Embryonic facial prominence (tissue), 1 donor: ENCODE measurements around the gene SYCE3.
"Not testable (repeated sequence)": the region's sequence is repeated elsewhere in the genome, so short reads cannot be mapped to it uniquely, and the experiment has no call there.

Source experiments
- DNase-seq: peaks from one replicate; pipeline ENCODE4 v3.0.0-alpha.2; 2016; ENCODE audit errors: extremely low spot score

The SYCE3 gene

DNA sequence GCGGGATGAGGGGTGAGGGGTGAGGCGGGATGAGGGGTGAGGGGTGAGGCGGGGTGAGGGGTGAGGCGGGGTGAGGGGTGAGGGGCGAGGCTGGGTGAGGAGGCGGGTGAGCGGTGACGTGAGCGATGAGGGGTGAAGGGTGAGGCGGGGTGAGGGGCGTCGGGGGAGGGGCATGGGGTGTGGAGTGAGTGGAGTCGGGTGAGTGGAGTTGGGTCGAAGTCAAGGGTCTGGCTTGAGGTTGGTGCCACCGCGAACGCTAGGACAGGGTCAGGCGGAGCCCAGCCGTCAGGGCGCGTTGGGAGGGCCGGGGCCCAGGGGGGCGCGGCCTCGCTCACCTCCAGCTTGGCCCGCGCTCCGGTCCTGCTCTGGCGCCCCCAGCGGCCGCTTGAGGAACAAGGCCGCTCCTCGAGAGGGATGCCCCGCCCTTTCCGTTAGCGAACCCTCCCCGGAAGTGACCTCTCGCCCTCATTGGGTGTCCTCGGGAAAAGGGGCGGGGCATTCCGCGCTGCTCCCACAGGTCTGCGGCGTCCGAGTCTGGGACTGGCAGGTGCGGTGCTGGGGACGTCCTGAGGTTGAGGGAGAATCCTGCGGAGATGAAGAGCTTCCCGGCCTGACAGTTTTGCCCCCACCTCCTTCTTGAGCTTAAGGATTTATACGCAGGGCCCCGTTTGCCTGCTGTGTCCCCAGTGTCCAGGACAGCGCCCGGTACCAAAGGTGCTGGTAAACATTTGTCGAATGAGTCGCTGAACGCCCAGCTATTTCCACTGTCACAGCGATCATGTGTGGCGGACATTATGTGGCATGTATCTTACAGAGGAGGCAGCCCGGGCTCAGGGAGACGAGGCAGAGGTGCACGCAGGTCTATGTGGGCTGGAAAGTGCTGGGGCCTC, at the start of gene SYCE3:
Gene SYCE3 (minus strand): TSS at position 397 of the 890 bp plus-strand sequence. CDS start 6,514 bp downstream, outside the sequence.
- peak; percentile 73 for DNase-seq

DNA sequence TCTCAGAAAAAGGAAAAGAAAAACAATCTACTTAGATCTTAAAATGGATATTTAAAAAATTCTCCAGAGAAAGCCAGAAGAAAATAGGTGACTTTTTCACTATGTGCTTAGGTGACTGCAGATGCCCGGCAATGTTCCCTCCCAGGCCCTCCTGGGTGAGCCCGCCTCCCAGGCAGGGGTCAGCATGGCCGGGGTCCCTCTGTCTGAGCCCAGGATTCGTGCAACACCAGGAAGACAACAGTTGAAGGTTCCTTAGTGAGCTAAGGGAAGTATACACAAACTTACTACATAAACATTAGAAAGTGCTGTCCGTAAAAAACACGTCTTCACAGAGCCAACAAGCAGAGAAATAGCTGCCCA, 49.4 kb upstream of the SYCE3 start:
- DNase-seq, result no peak

- DNase-seq, result no peak
Observed at GRCh38 chr22:50611341-50612060, 48.8 kb upstream of the SYCE3 start.

GRCh38 chr22:50610581-50610980, 47.9 kb upstream of the SYCE3 start:
- no peak for DNase-seq

DNA sequence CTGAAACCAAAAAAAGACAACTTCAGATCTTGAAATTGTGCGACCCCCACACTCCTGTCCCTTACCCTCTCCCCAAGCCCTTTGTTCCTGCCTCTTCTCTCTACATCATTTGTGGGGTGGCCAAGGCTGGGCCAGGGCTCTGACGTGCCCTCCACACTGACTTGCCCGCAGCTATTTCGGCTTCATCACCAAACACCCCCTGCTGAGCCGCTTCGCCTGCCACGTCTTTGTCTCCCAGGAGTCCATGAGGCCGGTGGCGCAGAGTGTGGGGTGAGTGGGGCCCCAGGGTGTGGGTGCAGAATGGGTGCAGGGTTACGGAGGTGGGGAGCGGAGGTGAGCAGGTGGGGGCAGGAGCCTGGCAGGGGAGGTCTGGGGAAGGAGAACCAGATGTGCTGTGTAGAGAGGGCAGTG, 47.3 kb upstream of the SYCE3 start:
- no peak for DNase-seq

- DNase-seq, result no peak
Observed at GRCh38 chr22:50609599-50609998, 46.9 kb upstream of the SYCE3 start.

DNA sequence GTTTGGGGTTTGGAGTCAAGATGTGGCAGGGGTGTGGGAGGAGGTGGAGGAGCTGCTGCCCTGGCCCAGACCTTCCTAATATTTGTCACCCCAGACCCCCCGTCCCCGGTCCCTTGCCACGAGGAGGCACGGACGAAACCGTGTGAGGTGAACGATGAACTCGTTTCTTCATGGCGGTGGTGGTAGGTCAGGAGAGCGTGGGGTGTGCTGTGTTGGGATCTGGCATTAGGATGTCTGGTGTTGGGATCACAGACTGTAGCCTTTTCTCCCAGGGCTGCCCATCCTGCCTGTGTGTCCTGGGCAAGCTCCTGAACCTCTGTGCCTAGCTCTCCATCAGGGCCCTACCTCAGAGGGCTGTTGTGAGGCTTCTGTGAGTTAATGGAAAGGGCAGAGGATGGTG, 46.3 kb upstream of the SYCE3 start:
- no peak for DNase-seq

DNA sequence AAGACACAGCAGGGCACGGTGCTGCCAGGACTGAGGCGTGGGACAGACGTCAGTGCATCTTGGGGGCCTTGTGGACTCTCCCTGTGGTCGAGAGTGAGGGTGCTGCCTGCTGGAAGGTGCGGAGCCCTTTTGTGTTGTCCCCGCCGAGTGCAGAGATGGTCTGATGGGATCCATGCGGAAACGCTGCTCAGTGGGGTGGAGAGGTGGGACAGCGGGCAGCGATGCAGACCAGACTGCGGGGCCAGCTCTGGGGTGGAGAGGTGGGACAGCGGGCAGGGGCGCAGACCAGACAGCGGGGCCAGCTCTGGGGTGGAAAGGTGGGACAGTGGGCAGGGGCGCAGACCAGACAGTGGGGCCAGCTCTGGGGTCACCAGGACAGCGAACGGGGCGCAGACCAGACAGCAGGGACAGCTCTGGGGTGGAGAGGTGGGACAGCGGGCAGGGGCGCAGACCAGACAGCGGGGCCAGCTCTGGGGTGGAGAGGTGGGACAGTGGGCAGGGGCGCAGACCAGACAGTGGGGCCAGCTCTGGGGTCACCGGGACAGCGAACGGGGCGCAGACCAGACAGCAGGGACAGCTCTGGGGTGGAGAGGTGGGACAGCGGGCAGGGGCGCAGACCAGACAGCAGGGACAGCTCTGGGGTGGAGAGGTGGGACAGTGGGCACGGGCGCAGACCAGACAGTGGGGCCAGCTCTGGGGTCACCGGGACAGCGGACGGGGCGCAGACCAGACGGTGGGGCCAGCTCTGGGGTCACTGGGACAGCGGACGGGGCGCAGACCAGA, 45.5 kb upstream of the SYCE3 start:
- not testable (repeated sequence) for DNase-seq

GRCh38 chr22:50607659-50608020, 44.9 kb upstream of the SYCE3 start:
- DNase-seq, result no peak

DNA sequence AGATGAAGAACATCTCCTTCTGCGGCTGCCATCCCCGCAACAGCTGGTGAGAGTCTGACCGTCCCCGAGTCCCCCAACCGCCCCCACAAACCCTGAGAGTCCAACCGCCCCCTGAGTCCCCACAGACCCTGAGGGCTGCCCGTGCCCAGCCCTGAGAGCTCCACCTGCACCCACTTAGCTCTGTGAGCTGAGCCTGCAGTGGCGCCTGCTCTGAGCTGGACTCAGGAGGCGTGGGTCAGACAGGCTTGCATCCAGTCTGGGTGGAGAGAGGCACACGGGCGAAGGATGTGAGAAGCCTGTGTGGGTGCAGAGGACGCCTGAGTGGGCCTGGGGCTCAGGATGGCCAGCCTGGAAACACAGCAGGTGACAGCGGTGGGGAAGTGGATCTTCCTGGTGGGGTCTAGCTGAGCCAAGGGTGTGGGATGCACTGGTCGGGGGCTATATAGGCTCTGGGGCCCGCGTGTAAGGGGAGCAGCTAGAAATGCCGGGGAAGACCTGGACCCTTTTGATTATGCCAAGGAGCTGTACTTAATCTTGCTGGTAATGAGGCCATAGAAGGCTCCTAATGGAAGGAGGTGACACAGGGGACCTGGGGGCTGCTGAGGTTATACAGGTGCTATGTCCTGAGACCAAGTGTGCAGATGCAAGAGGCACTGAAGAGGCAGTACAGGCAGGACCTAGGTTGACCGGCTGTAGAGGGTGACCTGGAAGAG, 44.4 kb upstream of the SYCE3 start:
- DNase-seq, result no peak

- DNase-seq, result no peak
Observed at GRCh38 chr22:50606165-50606945, 43.6 kb upstream of the SYCE3 start.

- no peak for DNase-seq
Observed at GRCh38 chr22:50605613-50606074, 42.9 kb upstream of the SYCE3 start.

DNA sequence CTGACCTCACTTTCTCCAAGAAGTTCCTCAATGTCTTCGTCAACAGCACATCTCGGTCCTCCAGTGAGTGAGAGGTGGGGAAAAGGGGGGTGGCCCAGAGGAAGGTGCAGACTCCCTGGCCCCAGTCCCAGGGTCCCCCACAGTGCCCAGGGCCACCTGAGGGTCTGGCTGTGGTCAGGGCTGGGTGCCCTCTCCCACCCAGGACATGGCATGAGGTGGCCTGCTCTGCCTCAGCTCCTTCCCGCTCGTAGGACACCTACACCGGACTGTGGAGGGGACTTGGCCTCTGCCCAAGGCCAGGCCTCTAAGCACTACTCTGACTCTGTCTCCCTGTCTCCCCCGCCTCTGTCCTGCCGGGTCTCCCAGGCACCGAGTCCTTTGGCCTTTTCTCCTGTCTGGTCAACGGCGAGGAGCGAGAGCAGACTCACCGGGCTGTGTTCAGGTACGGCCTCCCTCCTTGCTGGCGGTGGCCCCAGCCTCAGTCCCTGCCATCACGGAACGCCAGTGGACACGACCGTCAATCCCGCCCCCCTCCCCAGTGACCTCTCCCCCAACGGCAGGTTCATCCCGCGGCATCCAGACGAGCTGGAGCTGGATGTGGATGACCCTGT, 42.4 kb upstream of the SYCE3 start:
- DNase-seq, result no peak

GRCh38 chr22:50604256-50605001, 41.7 kb upstream of the SYCE3 start:
- no peak for DNase-seq

DNA sequence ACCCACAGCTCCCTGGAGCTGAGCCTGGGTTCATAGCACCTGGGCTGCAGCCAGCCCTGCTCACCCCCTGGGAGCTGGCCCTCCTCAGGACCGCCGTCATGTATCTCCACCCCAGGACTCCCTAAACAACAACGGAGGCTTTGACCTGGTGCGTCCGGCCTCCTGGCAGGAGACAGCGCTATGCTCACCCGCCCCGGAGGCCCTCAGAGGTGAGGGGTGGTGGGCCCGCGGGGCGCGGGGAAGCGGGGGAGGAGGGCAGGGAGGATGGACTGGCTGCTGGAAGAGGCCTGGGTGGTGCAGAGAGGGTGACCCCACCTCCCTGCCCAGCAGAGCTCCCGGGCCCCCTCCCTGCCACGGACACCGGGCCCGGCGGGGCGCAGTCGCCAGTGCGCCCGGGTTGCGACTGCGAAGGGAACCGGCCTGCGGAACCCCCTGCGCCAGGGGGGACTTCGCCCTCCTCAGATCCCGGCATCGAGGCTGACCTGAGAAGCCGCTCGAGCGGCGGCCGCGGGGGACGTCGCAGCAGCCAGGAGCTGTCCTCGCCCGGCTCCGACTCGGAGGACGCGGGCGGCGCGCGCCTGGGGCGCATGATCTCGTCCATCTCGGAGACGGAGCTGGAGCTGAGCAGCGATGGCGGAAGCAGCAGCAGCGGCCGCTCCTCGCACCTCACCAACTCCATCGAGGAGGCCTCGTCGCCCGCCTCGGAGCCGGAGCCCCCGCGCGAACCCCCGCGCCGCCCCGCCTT, 41.0 kb upstream of the SYCE3 start:
- no peak for DNase-seq

- DNase-seq, result no peak
Observed at GRCh38 chr22:50602338-50602700, 39.6 kb upstream of the SYCE3 start.

GRCh38 chr22:50601669-50602337, 39.1 kb upstream of the SYCE3 start:
- no peak for DNase-seq

- DNase-seq, result no peak
Observed at GRCh38 chr22:50600967-50601668, 38.4 kb upstream of the SYCE3 start.
